Transverse colon (tissue), 4 donors: ENCODE results near the gene TRNP1. TPM values are rescaled to one million over a fixed set of nuclear protein-coding genes. Genes with fewer than 3 reads are reported as not detected.

ENCODE experiments used
- DNase-seq: peaks from one replicate; pipeline ENCODE4 v3.0.0-alpha.2; 2019
- H3K27ac ChIP-seq, 4 donors: fragments of 200-600 bp; sonication (generic); 2 replicates each; pipeline ENCODE4 v1.5.1; 2016 to 2018; ENCODE audit warnings: inconsistent platforms in 4 of 4
- H3K27me3 ChIP-seq: fragments of 200-600 bp; sonication (generic); 2 replicates; pipeline ENCODE4 v1.5.1; 2017; ENCODE audit warnings: inconsistent platforms
- H3K36me3 ChIP-seq, 4 donors: fragments of 200-600 bp; sonication (generic); 2 replicates each; pipeline ENCODE4 v1.5.1; 2017 to 2019; ENCODE audit warnings: inconsistent platforms in 4 of 4
- H3K4me1 ChIP-seq, 4 donors: fragments of 200-600 bp; sonication (generic); 2 replicates each; pipeline ENCODE4 v1.5.1; 2017 to 2020; ENCODE audit warnings: inconsistent platforms in 4 of 4
- H3K4me3 ChIP-seq, 4 donors: fragments of 200-600 bp; sonication (generic); 1 replicate in 1 of 4; 2 replicates in 3 of 4; pipeline versions ENCODE4 v1.5.1 to v1.6.1; 2017 to 2019; ENCODE audit warnings: inconsistent platforms in 4 of 4
- H3K9me3 ChIP-seq, 2 donors: fragments of 200-600 bp; sonication (generic); 2 replicates each; pipeline ENCODE4 v1.5.1; 2017 to 2019; ENCODE audit warnings: inconsistent platforms in 2 of 2
- EP300 ChIP-seq: sonication (generic); formaldehyde crosslinking; IDR thresholded peaks from one replicate; pipeline ENCODE4 v1.6.1; 2017; ENCODE audit warnings: antibody characterized with exemption, low read depth
- POLR2A ChIP-seq: fragments of 450-650 bp; IDR thresholded peaks from one replicate; pipeline ENCODE4 v1.6.1; 2016; ENCODE audit warnings: antibody characterized with exemption, mild to moderate bottlenecking, moderate library complexity
- POLR2AphosphoS5 ChIP-seq, 3 donors: sonication (generic); formaldehyde crosslinking; IDR thresholded peaks; one replicate each; pipeline ENCODE4 v1.6.1; 2016; ENCODE audit warnings: antibody characterized with exemption in 3 of 3
- WGBS, 2 donors: methylation state at CpG; one replicate each; pipeline ENCODE4 v1.1.5; 2018; ENCODE audit warnings: low coverage in 1 of 2; 5-methylcytosine and 5-hydroxymethylcytosine counted together
- in situ Hi-C, 4 donors: fragments of 200-750 bp; cut with MboI; loops; one replicate each; pipeline versions ENCODE4 v1.15.0 to v1.15.1; 2017; ENCODE audit warnings: low sequenced_read_pairs in 3 of 4, low pct_ligation_motif_present in 1 of 4, low pct_unique_long_range_greater_than_20kb in 1 of 4
- intact Hi-C: fragments of 100-400 bp; cut with DNase I; formaldehyde crosslinking; loops from one replicate; pipeline ENCODE4 v1.15.1; 2023; ENCODE audit warnings: low total_unique reads
- total RNA-seq, 4 donors: library from RNA; depleted of rRNA; stranded (reverse); fragments of >200 nt; gene quantifications; one replicate each; pipeline ENCODE4 v1.1.0, GENCODE V29; 2016
- TF ChIP-seq, protein P1 (sequence below), 5 experiments: fragments of 200-600 bp in 3 of 5; fragments of 450-650 bp in 2 of 5; sonication (generic) in 3 of 5; IDR thresholded peaks; 1 replicate in 2 of 5; 2 replicates in 3 of 5; pipeline ENCODE4 v1.5.1; 2016 to 2017; ENCODE audit warnings: antibody characterized with exemption in 5 of 5, inconsistent platforms in 3 of 5, mild to moderate bottlenecking in 2 of 5, moderate library complexity in 1 of 5

Gene TRNP1
- total RNA-seq, 4 donors from 2014 or later = 0.80 to 4.1 (median 2.3) TPM; not detected in 1

DNA sequence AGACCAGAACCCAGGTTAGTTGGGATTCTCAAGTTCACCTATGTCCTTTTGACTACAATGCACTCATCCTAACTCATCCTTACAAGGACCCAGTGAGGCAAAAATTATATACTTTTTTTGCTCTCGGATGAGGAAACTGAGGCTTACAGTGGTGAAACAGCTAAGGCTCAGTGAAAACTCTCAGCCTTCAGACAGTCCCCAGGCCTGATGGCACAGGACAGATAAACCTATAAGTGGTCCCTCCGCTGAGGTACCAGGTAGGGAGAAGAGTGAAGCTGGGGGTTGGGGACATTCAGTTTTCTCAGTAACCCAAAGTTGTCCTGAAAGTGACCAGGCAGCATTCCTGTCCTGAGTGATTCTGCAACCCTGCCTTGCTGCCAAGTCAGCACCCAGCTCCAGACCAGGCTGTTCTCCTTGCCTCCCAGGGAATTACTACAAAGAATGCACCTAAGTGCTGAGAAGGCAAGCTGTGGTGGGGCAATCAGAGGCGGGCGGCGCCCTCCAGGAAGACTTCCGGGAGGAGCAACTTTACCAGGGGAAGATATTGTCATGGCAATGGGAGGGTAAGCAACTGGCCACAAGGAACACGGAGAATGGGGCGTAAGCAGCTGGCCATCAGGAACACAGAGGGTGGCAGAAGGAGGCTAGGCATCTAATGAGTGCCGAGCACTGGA is 14.6 kb downstream of the TRNP1 start:
- Histone ChIP-seq H3K9me3 (no peaks in the 10 kb centered on the region), H3K4me3 (no peak overlapping the region), H3K27me3 (no peaks in the 10 kb centered on the region), H3K27ac (peak overlapping the region; percentile 41 to 89 (median 81)), H3K36me3 (no peaks in the 10 kb centered on the region), H3K4me1 (peaks cover 20 to 53% (median 38%) of the 10 kb centered on the region in 4 donors)
- WGBS, 2 donors = 49% methylated on average over 9 of the region's 9 CpGs; no CpG with 5 or more reads in 1 of the 2 donors
- in situ Hi-C loops = no loop called here
- DNase-seq = peak; percentile 81
- intact Hi-C loops = no loop called here
- TF ChIP-seq POLR2A = no peak
- peak in 2 of 3 donors; percentile 54 to 64 for TF ChIP-seq POLR2AphosphoS5 (IDR thresholded peaks at IDR 0.05)
- peak; percentile 52 for TF ChIP-seq EP300
- TF ChIP-seq, protein P1, sequence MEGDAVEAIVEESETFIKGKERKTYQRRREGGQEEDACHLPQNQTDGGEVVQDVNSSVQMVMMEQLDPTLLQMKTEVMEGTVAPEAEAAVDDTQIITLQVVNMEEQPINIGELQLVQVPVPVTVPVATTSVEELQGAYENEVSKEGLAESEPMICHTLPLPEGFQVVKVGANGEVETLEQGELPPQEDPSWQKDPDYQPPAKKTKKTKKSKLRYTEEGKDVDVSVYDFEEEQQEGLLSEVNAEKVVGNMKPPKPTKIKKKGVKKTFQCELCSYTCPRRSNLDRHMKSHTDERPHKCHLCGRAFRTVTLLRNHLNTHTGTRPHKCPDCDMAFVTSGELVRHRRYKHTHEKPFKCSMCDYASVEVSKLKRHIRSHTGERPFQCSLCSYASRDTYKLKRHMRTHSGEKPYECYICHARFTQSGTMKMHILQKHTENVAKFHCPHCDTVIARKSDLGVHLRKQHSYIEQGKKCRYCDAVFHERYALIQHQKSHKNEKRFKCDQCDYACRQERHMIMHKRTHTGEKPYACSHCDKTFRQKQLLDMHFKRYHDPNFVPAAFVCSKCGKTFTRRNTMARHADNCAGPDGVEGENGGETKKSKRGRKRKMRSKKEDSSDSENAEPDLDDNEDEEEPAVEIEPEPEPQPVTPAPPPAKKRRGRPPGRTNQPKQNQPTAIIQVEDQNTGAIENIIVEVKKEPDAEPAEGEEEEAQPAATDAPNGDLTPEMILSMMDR (IDR thresholded peaks at IDR 0.05) = no peak

DNA sequence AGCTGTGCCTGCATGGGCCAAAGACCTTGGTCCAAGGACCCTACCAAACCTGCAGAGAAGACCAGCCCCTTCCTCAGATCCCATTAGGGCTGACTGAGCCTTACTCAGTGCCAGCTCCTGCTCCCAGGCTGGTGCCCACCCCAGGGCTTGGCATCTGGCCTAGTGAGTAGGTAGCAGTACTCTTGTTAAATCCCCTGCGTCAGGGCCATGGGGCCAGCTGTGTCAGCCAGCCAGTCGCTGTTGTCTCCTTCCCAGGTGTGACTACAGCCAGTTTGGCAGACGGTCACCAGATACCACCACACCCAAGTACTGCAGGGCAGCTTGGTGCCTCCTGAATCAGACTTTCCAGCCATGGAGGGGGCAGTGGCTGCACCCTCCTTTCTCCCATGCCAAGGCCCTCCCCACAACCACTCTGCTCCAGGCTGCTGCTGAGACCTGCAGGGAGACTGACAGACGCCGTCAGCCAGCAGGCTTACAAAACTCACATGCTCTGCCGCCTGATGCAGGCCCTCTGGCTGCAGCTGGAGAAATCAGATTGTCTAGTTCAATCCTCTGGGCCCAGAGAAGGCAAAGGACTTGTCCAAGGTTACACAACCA is 16.2 kb downstream of the TRNP1 start:
- in situ Hi-C loops (no loop called here), intact Hi-C loops (no loop called here)
- Histone ChIP-seq H3K4me1 (peaks cover 15 to 49% (median 32%) of the 10 kb centered on the region in 4 donors), H3K36me3 (no peaks in the 10 kb centered on the region), H3K4me3 (peak overlapping the region in 1 of 4 donors; percentile 51), H3K9me3 (no peaks in the 10 kb centered on the region), H3K27me3 (no peaks in the 10 kb centered on the region), H3K27ac (peak overlapping the region; percentile 80 to 89 (median 83))
- DNase-seq = peak; percentile 60
- TF ChIP-seq POLR2A (no peak), POLR2AphosphoS5 (IDR thresholded peaks at IDR 0.05) (peak in 1 of 3 donors; percentile 28)
- 38% methylated on average over 6 of the region's 6 CpGs; no CpG with 5 or more reads in 1 of the 2 donors for WGBS, 2 donors

DNA sequence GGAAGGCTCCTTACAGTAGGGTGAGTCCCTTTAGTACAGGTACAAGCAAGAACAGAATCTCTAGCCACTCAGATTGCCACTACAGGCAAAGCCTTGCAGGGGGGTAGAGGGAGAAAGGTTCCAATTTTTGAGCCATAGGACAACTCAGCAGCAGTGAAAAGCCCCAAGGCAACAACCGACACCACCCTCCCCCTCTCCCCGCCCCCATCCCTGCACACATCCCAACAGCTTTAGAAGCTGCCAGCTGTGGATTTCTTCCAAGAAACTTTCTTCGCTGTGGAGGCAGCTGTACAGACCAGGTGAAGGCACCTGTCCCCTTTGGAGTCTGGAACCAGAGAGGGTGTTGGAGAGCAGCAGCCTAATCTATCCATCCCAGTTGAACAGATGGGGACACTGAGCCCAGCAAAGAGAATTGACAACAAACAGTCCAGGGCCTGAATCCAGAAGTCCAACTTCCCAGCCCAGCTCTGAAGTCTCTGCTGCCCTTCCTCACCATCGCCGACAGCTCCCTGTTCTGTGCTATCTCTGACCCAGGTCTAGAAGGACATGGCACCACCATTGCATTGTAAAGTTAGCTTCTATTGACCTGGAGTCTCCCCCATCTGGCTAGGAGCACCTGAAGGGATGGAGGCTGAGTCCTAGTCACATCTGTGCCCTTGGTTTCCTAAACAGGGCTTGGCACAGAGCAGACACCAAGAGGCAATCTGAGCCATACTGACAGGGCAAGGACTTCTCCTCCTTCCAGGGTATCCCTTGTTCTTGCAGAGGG is 16.9 kb downstream of the TRNP1 start:
- H3K4me1 ChIP-seq = peaks cover 15 to 42% (median 25%) of the 10 kb centered on the region in 4 donors
- TF ChIP-seq EP300 = no peak
- TF ChIP-seq, protein P1 (IDR thresholded peaks at IDR 0.05) = no peak
- no peak for TF ChIP-seq POLR2AphosphoS5 (IDR thresholded peaks at IDR 0.05)
- TF ChIP-seq POLR2A = no peak
- WGBS, 2 donors = 49% methylated on average over 4 of the region's 5 CpGs; no CpG with 5 or more reads in 1 of the 2 donors
- DNase-seq = no peak
- peak overlapping the region; percentile 80 to 89 (median 83) for H3K27ac ChIP-seq
- no peaks in the 10 kb centered on the region for H3K27me3 ChIP-seq
- in situ Hi-C loops = no loop called here
- intact Hi-C loops = no loop called here
- H3K36me3 ChIP-seq = no peaks in the 10 kb centered on the region
- H3K4me3 ChIP-seq = peak overlapping the region in 3 of 4 donors; percentile 27 to 51 (median 42)
- no peaks in the 10 kb centered on the region for H3K9me3 ChIP-seq

DNA sequence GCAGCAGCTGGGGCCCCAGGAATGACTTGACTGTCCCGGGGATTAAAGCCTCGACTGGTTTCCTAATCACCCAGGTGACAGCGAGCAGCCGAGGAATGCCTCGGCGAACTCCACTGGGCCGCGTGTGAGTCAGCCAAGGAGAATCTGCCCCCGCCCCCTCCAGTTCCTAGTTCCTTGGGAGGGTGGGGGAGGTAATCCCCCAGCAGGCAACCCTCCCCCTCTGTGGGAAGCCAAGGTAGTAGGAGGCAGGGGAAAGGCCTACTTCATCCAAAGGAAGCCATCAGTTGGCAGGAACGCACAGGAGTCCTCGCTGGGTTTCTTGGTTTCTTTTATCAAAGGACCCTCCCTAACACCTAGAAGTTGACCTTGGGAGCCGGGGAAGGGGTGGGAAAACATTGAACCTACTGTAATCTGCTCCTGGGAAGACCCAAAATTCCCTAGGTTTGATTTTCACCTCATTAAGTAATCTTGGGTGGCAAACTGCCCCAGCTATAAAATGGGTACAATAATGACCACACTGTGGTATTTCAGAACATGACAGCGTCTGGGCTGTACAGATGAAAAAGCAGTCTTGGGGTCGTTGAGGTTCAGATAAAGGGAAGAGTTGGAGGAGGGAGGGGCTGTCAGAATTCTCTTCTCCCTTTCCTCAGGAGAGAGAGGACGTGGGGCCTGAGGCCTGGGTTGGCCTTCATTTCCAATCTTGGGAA is 17.7 kb downstream of the TRNP1 start:
- H3K27ac ChIP-seq = peak overlapping the region; percentile 80 to 89 (median 83)
- peaks cover 15 to 39% (median 24%) of the 10 kb centered on the region in 4 donors for H3K4me1 ChIP-seq
- H3K9me3 ChIP-seq = no peaks in the 10 kb centered on the region
- no peaks in the 10 kb centered on the region for H3K27me3 ChIP-seq
- H3K4me3 ChIP-seq = peak overlapping the region in 3 of 4 donors; percentile 42 to 51 (median 48)
- peak in 1 of 3 donors; percentile 30 for TF ChIP-seq POLR2AphosphoS5 (IDR thresholded peaks at IDR 0.05)
- TF ChIP-seq, protein P1 (IDR thresholded peaks at IDR 0.05) = no peak
- DNase-seq = peak; percentile 57
- intact Hi-C loops = no loop called here
- H3K36me3 ChIP-seq = no peaks in the 10 kb centered on the region
- in situ Hi-C loops = no loop called here
- WGBS, 2 donors = 30 to 63% methylated on average over 2 to 14 of the region's 15 CpGs
